ENCODE data around the gene HMGN1.
"Not testable (repeated sequence)": the region's sequence is repeated elsewhere in the genome, so short reads cannot be mapped to it uniquely, and the experiment has no call there.

Gene HMGN1

DNA sequence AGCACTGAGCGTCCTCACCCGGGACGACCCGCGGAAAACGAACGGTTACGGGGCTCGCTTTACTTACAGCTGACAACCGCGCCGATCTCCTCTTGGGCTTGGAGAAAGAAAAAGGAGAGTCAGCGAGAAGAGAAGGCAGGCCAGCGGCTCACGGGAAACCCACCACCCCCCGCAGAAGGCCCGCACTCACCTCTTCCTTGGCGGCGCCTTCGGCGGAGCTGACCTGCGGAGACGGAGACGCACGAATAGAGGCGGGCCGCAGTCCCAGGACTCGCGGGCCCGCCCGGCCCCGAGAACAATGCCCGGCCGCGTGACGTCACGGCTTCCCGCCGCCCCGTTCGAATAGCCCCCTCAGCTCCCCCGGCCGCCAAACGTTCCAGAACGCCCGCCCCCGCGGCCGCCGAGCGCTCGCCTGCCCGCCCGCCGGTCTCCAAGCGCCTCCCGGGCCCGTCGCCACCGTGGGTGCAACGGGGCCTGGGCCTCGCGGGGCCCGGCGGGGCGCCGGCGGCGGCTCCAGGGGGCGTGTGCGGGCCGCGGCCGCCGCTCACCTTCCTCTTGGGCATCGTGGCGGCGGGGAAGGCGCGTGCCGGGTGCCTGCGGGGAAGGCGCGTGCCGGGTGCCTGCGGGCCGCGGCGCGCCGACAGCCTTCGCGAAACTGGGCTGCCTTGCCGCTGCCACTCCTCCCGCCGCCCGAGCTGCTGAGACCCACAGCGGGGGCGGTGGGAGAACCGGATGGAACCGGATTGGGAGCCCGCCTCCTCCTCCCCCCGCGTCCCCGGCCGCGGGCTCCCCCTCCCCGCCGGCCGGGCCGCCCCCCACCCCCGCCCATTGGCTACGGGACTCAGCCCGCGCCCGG is at the start of gene HMGN1:
HMGN1 (minus strand) TSS at position 734 of the 856 bp plus-strand sequence; CDS start at position 563, 171 bp downstream.
- DNase-seq: peak; percentile 98

- DNase-seq: no peak
Observed at GRCh38 chr21:39397646-39398385, 48.9 kb upstream of the HMGN1 start.

GRCh38 chr21:39392981-39393380 is 44.1 kb upstream of the HMGN1 start:
- DNase-seq: no peak

DNA sequence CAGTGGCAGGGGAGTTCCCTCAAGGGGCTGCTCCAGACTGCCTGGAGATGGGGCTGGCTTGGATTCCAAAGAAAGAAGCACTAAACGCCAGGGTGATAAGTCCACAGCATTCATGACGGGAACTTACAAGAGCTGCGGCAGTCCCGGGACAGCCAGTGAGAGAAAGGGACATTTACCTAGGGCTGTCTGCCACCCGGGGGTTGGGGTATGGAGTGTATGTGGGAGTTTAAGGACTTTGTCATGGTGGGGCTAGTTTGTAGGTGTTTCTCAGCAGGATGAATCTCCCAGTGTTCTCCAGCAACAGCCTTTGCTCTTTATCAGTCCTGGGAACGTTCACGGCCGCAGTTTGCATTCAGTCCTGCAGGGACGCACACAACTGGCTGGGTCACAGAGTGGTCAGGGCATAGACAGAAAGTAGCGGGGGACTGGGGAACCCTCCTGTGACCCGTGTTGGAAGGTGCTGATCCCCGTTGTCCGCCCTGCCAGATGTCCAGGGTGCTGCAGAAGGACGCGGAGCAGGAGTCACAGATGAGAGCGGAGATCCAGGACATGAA is 41.4 kb upstream of the HMGN1 start:
- no peak for DNase-seq

DNA sequence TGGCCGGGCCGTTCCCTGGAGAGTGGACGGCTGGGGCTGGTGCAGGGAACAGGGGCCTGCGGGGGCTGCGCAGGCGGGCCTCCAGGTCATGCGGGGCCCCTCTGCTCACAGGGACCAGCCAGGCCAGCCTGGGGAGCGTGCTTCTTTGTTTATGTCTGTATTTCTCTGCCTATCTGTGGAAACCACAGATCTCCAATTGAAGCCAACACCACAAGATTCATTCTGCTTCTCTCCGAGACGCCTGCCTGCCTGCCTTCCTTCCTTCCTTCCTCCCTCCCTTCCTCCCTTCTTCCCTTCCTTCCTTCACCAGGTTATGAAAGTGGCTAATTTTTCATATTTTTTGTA is 39.9 kb upstream of the HMGN1 start:
- no peak for DNase-seq

GRCh38 chr21:39388038-39388810 is 39.3 kb upstream of the HMGN1 start:
- peak; percentile 76 for DNase-seq

GRCh38 chr21:39387461-39388037 is 38.7 kb upstream of the HMGN1 start:
- peak; percentile 96 for DNase-seq

DNA sequence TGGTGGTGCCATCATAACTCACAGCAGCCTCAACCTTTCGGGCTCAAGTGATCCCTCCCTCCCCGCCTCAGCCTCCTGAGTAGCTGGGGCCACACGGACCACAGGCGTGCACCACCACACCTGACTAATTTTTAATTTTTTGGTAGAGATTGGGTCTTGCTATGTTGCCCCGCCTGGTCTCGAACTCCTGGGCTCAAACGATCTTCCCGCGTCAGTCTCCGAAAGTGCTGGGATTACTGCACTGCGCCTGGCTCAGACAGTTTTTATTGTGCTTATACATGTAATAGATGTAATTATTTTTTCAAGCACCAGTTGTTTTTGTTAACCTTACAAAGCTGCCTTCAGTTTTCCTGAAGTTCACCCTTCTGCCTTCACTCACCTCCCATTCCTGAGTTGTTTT is 38.0 kb upstream of the HMGN1 start:
- no peak for DNase-seq

GRCh38 chr21:39386194-39386593 is 37.3 kb upstream of the HMGN1 start:
- no peak for DNase-seq

DNA sequence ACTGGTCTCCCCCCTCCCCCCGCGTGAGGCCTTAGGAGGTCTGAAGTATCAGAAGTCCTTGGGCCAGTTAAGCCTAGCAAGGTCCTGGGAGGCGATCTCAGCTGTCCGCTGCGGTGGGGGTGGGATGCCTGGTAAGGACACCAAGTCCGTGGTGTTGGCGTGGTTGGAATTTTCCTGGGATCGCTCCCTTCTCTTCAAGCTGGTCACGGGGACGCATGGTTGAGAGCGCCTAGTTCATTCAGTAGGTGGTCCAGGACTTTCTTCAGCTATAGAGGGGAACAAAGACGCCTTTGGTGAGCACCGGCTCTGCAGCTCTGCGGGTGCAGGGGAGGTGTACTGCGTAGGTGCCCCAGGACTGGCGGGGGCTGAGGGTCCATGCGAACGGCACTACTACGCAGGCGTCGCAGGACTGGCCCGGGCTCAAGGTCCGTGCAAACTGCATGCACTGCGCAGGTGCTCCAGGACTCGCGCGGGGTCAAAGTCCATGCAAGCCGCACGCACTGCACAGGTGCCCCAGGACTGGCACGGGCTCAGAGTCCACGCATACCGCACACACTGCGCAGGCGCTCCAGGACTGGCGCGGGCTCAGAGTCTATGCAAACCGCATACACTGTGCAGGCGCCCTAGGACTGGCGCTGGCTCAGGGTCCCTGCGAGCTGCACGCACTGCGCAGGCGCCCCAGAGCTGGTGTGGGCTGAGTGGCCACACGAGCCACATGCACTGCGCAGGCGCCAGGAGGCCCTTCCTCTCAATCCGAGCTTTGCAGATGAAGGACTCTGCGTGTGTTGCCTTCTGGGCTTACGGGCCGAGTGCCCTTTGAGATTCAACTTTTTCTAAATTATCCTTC is 36.6 kb upstream of the HMGN1 start:
- DNase-seq: peak; percentile 71

- DNase-seq: no peak
Observed at GRCh38 chr21:39384674-39385298, 35.9 kb upstream of the HMGN1 start.

GRCh38 chr21:39382096-39382495 is 33.2 kb upstream of the HMGN1 start:
- DNase-seq: not testable (repeated sequence)

- no peak for DNase-seq
Observed at GRCh38 chr21:39381009-39381408, 32.1 kb upstream of the HMGN1 start.

DNA sequence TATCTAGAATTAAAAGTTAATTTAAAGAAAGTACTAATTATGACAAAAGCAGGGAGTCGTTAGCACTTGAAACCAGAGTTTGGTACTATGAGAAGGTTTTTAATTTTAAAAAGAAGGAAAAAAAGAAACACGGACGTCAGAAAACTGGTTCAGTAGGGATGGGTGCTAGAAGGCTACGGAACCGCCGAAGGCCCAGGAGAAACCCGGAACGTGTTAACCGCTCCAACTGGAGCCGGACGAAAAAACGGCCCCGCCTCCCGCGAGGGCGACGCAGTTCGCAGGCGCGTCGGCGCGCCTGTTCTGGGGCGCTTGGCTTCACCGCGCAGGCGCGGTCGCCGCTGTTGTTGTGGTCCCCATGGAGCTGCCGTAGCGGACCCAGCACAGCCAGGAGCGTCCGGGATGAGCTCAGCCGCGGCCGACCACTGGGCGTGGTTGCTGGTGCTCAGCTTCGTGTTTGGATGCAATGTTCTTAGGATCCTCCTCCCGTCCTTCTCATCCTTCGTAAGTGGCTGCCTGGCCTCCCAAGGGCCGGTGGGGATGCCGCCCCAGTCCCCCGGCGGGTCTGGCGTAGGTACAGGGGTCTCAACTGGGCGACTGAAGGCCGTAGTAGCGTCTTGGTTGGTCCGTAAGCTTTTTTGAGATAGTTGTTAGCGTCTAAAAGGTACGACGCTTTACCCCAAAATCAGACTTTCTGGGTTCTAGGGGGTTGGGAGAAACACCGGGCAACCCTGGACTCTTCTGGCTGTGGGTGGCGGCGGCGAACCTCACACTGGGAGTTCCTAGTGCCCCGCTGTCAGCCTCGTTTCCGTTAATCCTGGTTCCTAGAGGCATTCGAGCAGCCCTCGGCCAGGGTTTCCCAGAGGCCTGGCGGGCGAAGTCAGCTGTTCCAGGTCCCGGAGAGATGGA is 31.4 kb upstream of the HMGN1 start:
- peak; percentile 95 for DNase-seq

DNA sequence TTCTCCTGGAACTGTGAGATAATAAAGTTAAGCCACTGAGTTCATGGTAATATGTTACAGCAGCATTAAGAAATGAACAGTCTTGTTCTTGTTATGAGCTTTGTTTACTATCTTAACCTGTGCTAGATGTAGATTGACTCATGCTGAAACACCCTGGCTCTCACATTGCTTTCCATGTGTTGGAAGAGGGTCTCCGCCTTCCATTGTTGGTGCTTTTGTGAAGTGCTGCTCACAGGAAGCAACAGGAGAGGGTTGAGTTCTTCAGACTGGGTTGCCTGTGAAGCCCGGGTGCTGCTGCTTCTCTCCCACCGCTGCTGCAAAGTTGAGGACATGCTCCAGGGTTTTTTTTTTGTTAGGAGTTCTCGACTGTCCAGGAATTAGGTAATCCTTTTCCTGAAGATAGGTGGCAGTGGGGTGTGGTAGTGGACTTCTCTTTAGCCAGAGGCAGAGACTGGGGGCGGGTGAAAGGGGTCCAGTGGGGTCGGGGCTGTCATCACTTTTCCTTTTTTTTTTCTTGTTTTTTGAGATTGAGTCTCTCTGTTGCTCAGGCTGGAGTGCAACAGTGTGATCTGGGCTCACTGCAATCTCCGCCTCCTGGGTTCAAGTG is 28.7 kb upstream of the HMGN1 start:
- DNase-seq: no peak

- no peak for DNase-seq
Observed at GRCh38 chr21:39375446-39375845, 26.6 kb upstream of the HMGN1 start.

DNA sequence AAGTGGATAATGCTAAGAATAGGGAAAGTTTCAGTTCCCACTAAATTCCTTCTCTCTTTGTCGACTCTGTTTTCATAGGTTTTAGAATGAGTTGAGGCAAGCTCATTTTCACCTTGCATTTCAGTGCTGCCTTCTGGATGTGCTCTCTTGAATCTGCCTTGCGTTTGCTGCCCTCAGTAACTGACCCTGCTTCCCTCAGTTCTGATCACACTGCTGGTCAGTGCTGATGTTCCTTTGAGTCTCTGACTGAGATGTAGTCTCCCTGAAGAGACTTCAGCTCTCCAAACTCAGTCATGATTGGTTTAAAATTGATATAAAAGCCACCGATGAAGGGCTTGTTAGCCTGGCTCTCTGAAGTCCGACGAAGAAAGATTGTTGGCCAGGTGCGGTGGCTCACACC is 25.2 kb upstream of the HMGN1 start:
- no peak for DNase-seq

- DNase-seq: peak; percentile 29
Observed at GRCh38 chr21:39373634-39374033, 24.7 kb upstream of the HMGN1 start.

- DNase-seq: not testable (repeated sequence)
Observed at GRCh38 chr21:39369896-39370288, 21.0 kb upstream of the HMGN1 start.

GRCh38 chr21:39367783-39368182 is 18.9 kb upstream of the HMGN1 start:
- no peak for DNase-seq

All from NCI-H2107 (cell line).